ENCODE measurements around the gene CNGB1.

Gene CNGB1

GRCh38 chr16:57904101-57904500 lies 66.8 kb downstream of the CNGB1 start:
- Histone ChIP-seq H3K36me3 (ENCODE audit: insufficient read depth, low read length) (no peaks in the 10 kb centered on the region), H3K9ac (ENCODE audit: low read length) (no peak overlapping the region), H3K9me2 (ENCODE audit: low read depth, low read length) (no peaks in the 10 kb centered on the region), H4K20me1 (ENCODE audit: insufficient read depth, low read length) (no peaks in the 10 kb centered on the region), H3F3A (ENCODE audit: insufficient read depth, low read length) (no peaks in the 10 kb centered on the region), H3K4me1 (ENCODE audit: insufficient read depth, low read length, severe bottlenecking) (no peaks in the 10 kb centered on the region), H3K9me3 (ENCODE audit: low read length) (no peaks in the 10 kb centered on the region), H3K79me2 (ENCODE audit: insufficient read depth, low read length) (no peaks in the 10 kb centered on the region), H2AFZ (ENCODE audit: low read length) (no peak overlapping the region), H3K27me3 (ENCODE audit: insufficient read depth, low read length) (no peaks in the 10 kb centered on the region; the same call in 1 of the 2 replicates), H3K4me2 (ENCODE audit: low read length) (no peak overlapping the region), H3K27ac (ENCODE audit: low read depth, low read length, poor library complexity, severe bottlenecking) (no peak overlapping the region), H3K4me3 (ENCODE audit: low read depth, low read length, poor library complexity, severe bottlenecking) (no peak overlapping the region)
- TF ChIP-seq CTCF (IDR thresholded peaks at IDR 0.05; ENCODE audit: low read length) = no peak
- no peak for TF ChIP-seq EZH2 (IDR thresholded peaks at IDR 0.05; ENCODE audit: borderline replicate concordance, low read length)

GRCh38 chr16:57903656-57904055 lies 67.3 kb downstream of the CNGB1 start:
- no peaks in the 10 kb centered on the region for H3K9me3 ChIP-seq (ENCODE audit: low read length)
- H3K79me2 ChIP-seq (ENCODE audit: insufficient read depth, low read length) = no peaks in the 10 kb centered on the region
- H3K9me2 ChIP-seq (ENCODE audit: low read depth, low read length) = no peaks in the 10 kb centered on the region
- no peak overlapping the region for H2AFZ ChIP-seq (ENCODE audit: low read length)
- no peaks in the 10 kb centered on the region for H3K4me1 ChIP-seq (ENCODE audit: insufficient read depth, low read length, severe bottlenecking)
- TF ChIP-seq EZH2 (IDR thresholded peaks at IDR 0.05; ENCODE audit: borderline replicate concordance, low read length) (no peak), CTCF (IDR thresholded peaks at IDR 0.05; ENCODE audit: low read length) (no peak)
- no peak overlapping the region for H3K27ac ChIP-seq (ENCODE audit: low read depth, low read length, poor library complexity, severe bottlenecking)
- no peaks in the 10 kb centered on the region for H3F3A ChIP-seq (ENCODE audit: insufficient read depth, low read length)
- H4K20me1 ChIP-seq (ENCODE audit: insufficient read depth, low read length) = no peaks in the 10 kb centered on the region
- no peak overlapping the region for H3K4me3 ChIP-seq (ENCODE audit: low read depth, low read length, poor library complexity, severe bottlenecking)
- no peak overlapping the region for H3K9ac ChIP-seq (ENCODE audit: low read length)
- H3K4me2 ChIP-seq (ENCODE audit: low read length) = no peak overlapping the region
- no peaks in the 10 kb centered on the region; the same call in 1 of the 2 replicates for H3K27me3 ChIP-seq (ENCODE audit: insufficient read depth, low read length)
- H3K36me3 ChIP-seq (ENCODE audit: insufficient read depth, low read length) = no peaks in the 10 kb centered on the region

GRCh38 chr16:57901480-57902069 lies 69.4 kb downstream of the CNGB1 start:
- H3K9me3 ChIP-seq (ENCODE audit: low read length) = no peaks in the 10 kb centered on the region
- no peaks in the 10 kb centered on the region for H3K9me2 ChIP-seq (ENCODE audit: low read depth, low read length)
- TF ChIP-seq CTCF (IDR thresholded peaks at IDR 0.05; ENCODE audit: low read length) = no peak
- TF ChIP-seq EZH2 (IDR thresholded peaks at IDR 0.05; ENCODE audit: borderline replicate concordance, low read length) = no peak
- no peak overlapping the region for H2AFZ ChIP-seq (ENCODE audit: low read length)
- no peak overlapping the region for H3K9ac ChIP-seq (ENCODE audit: low read length)
- H4K20me1 ChIP-seq (ENCODE audit: insufficient read depth, low read length) = no peaks in the 10 kb centered on the region
- no peaks in the 10 kb centered on the region for H3K36me3 ChIP-seq (ENCODE audit: insufficient read depth, low read length)
- H3K4me2 ChIP-seq (ENCODE audit: low read length) = no peak overlapping the region
- no peak overlapping the region for H3K4me3 ChIP-seq (ENCODE audit: low read depth, low read length, poor library complexity, severe bottlenecking)
- H3K4me1 ChIP-seq (ENCODE audit: insufficient read depth, low read length, severe bottlenecking) = no peaks in the 10 kb centered on the region
- H3K27me3 ChIP-seq (ENCODE audit: insufficient read depth, low read length) = no peaks in the 10 kb centered on the region; the same call in 1 of the 2 replicates
- no peaks in the 10 kb centered on the region for H3F3A ChIP-seq (ENCODE audit: insufficient read depth, low read length)
- H3K79me2 ChIP-seq (ENCODE audit: insufficient read depth, low read length) = no peaks in the 10 kb centered on the region
- H3K27ac ChIP-seq (ENCODE audit: low read depth, low read length, poor library complexity, severe bottlenecking) = no peak overlapping the region

Data from OCI-LY1 (cell line).